ENCODE measurements around the gene CCDC122.

- TF ChIP-seq NBN (IDR thresholded peaks at IDR 0.05) (no peak), CTCF (IDR thresholded peaks at IDR 0.05 in 2 of 3, conservative IDR thresholded peaks at IDR 0.05 in 1 of 3; ENCODE audit: control insufficient read depth in 2 of 3, extremely low read depth in 1 of 3, insufficient read depth in 1 of 3, low read depth in 3 of 3, low read length in 3 of 3) (no peak), ZNF592 (IDR thresholded peaks at IDR 0.05) (no peak), USF2 (IDR thresholded peaks at IDR 0.05; ENCODE audit: borderline replicate concordance, low read depth, low read length) (no peak), POLR2A (IDR thresholded peaks at IDR 0.05; ENCODE audit: low read depth, low read length) (no peak), ZBTB11 (CRISPR knock-in tag; IDR thresholded peaks at IDR 0.05) (no peak), MYC (IDR thresholded peaks at IDR 0.05; ENCODE audit: insufficient read depth, insufficient read length, insufficient replicate concordance, low read length, severe bottlenecking) (no peak)
Measured at GRCh38 chr13:43792076-43792881, 87.3 kb downstream of the CCDC122 start.
